IMR-90 (cell line): ENCODE data around the gene SMIM29. TPM values are rescaled to one million over a fixed set of nuclear protein-coding genes. Genes with fewer than 3 reads are reported as not detected.

ENCODE experiments used
- ATAC-seq: fragments of 200-7000 bp; cut with Tn5 transposase; 2 replicates; pipeline ENCODE4 v1.9.1; 2020; ENCODE audit warnings: low read depth, mild to moderate bottlenecking, moderate library complexity
- BruUV-seq: library from RNA; stranded (reverse); fragments of 400-500 nt; replicated peaks from 2 replicates; lab custom pipeline; 2021; lab: Mats Ljungman, UMichigan
- CTCF ChIA-PET: fragments of 300-600 bp; formaldehyde crosslinking; extraction: SDS; loops from one replicate; lab custom pipeline; 2021; ENCODE audit warnings: antibody characterized with exemption; lab: Yijun Ruan, JAX
- POLR2A ChIA-PET: fragments of 300-600 bp; sonication (Branson Sonifier 250); formaldehyde crosslinking; loops from one replicate; lab custom pipeline; 2022; ENCODE audit warnings: antibody characterized with exemption; ENCODE audit not compliant: unreplicated experiment; lab: Charles Lee
- DNase-seq: peaks from one replicate; pipeline ENCODE4 v3.0.0; 2013
- H2AFZ ChIP-seq: replicated peaks from 2 replicates; pipeline ENCODE3; 2013; ENCODE audit warnings: low read length, mild to moderate bottlenecking; ENCODE audit not compliant: poor library complexity
- H2AK5ac ChIP-seq: 2 replicates; pipeline ENCODE4 v1.6.1; 2013; ENCODE audit warnings: low read depth, low read length, inconsistent platforms
- H2AK9ac ChIP-seq: replicated peaks from 2 replicates; pipeline ENCODE3; 2013; ENCODE audit warnings: mild to moderate bottlenecking, low read depth, low read length, moderate library complexity; ENCODE audit not compliant: poor library complexity
- H2BK120ac ChIP-seq: 2 replicates; pipeline ENCODE4 v1.6.1; 2013; ENCODE audit warnings: low read depth, low read length, inconsistent platforms
- H2BK15ac ChIP-seq: 3 replicates; pipeline ENCODE4 v1.6.1; 2013; ENCODE audit warnings: low read depth, low read length, inconsistent platforms
- H2BK20ac ChIP-seq: 2 replicates; pipeline ENCODE4 v1.6.1; 2013; ENCODE audit warnings: low read depth, mild to moderate bottlenecking, inconsistent platforms, low read length, moderate library complexity
- H2BK5ac ChIP-seq: 2 replicates; pipeline ENCODE4 v1.6.1; 2013; ENCODE audit warnings: mild to moderate bottlenecking, low read depth, low read length, inconsistent platforms; ENCODE audit not compliant: poor library complexity, severe bottlenecking
- H3K14ac ChIP-seq: replicated peaks from 2 replicates; pipeline ENCODE4 v1.6.1; 2013; ENCODE audit warnings: low read depth, low read length, inconsistent platforms
- H3K18ac ChIP-seq: 2 replicates; pipeline ENCODE4 v1.6.1; 2013; ENCODE audit warnings: low read depth, low read length, control low read depth
- H3K23ac ChIP-seq: 2 replicates; pipeline ENCODE4 v1.6.1; 2013; ENCODE audit warnings: low read depth, low read length, inconsistent platforms
- H3K27ac ChIP-seq: 2 replicates; pipeline ENCODE4 v1.5.1; 2013; ENCODE audit warnings: mild to moderate bottlenecking, control low read depth, low read length; ENCODE audit not compliant: insufficient read depth
- H3K27me3 ChIP-seq: 2 replicates; pipeline ENCODE4 v1.6.1; 2013; ENCODE audit warnings: low read length; ENCODE audit not compliant: control insufficient read depth, insufficient read depth
- H3K36me3 ChIP-seq: 2 replicates; pipeline ENCODE4 v1.6.1; 2013; ENCODE audit warnings: low read length, mixed read lengths; ENCODE audit not compliant: control insufficient read depth, insufficient read depth
- H3K4ac ChIP-seq: 2 replicates; pipeline ENCODE4 v1.6.1; 2013; ENCODE audit warnings: low read depth, low read length, inconsistent platforms
- H3K4me1 ChIP-seq: 2 replicates; pipeline ENCODE4 v1.6.1; 2013; ENCODE audit warnings: low read length, mixed read lengths; ENCODE audit not compliant: control insufficient read depth, insufficient read depth
- H3K4me2 ChIP-seq: 2 replicates; pipeline ENCODE4 v1.6.1; 2013; ENCODE audit warnings: low read depth, mild to moderate bottlenecking, control low read depth, low read length, moderate library complexity
- H3K4me3 ChIP-seq: 2 replicates; pipeline ENCODE4 v1.5.1; 2013; ENCODE audit warnings: low read depth, mild to moderate bottlenecking, control low read depth, low read length, moderate library complexity; ENCODE audit not compliant: insufficient read depth
- H3K56ac ChIP-seq: 2 replicates; pipeline ENCODE4 v1.6.1; 2013; ENCODE audit warnings: low read length, inconsistent platforms; ENCODE audit not compliant: insufficient read depth; ENCODE audit errors: extremely low read depth
- H3K79me1 ChIP-seq, 2 experiments: 2 replicates each; pipeline ENCODE4 v1.6.1; 2013; ENCODE audit warnings: low read length in 2 of 2, inconsistent platforms in 1 of 2, low read depth in 1 of 2
- H3K9ac ChIP-seq: 2 replicates; pipeline ENCODE4 v1.6.1; 2013; ENCODE audit warnings: low read depth, low read length, control low read depth
- H3K9me1 ChIP-seq: 2 replicates; pipeline ENCODE4 v1.6.1; 2013; ENCODE audit warnings: low read length, inconsistent platforms; ENCODE audit not compliant: insufficient read depth
- H3K9me3 ChIP-seq: 2 replicates; pipeline ENCODE4 v1.6.1; 2013; ENCODE audit warnings: low read length; ENCODE audit not compliant: control insufficient read depth, insufficient read depth
- H4K20me1 ChIP-seq: 2 replicates; pipeline ENCODE4 v1.6.1; 2013; ENCODE audit warnings: low read length, inconsistent platforms; ENCODE audit not compliant: insufficient read depth
- H4K5ac ChIP-seq: 2 replicates; pipeline ENCODE4 v1.6.1; 2013; ENCODE audit warnings: mild to moderate bottlenecking, low read depth, low read length, control low read depth
- H4K8ac ChIP-seq, 2 experiments: 2 replicates each; pipeline ENCODE4 v1.6.1; 2013; ENCODE audit warnings: low read depth in 2 of 2, low read length in 2 of 2, control low read depth in 1 of 2, inconsistent platforms in 1 of 2
- H4K91ac ChIP-seq: 2 replicates; pipeline ENCODE4 v1.6.1; 2013; ENCODE audit warnings: low read depth, low read length, inconsistent platforms; ENCODE audit not compliant: insufficient read depth
- BHLHE40 ChIP-seq: fragments of 150-350 bp; IDR thresholded peaks from 2 replicates; pipeline ENCODE4 v1.6.1; 2016; ENCODE audit warnings: mild to moderate bottlenecking, low read depth, low read length
- CEBPB ChIP-seq: IDR thresholded peaks from 2 replicates; pipeline ENCODE4 v1.6.1; 2012; ENCODE audit warnings: low read depth, low read length, improper control_type of control experiment
- CTCF ChIP-seq: conservative IDR thresholded peaks from 2 replicates; pipeline ENCODE4 v1.5.1; 2012; ENCODE audit warnings: mild to moderate bottlenecking, low read depth, low read length, improper control_type of control experiment
- ELK1 ChIP-seq: fragments of 150-350 bp; IDR thresholded peaks from 2 replicates; pipeline ENCODE4 v1.6.1; 2016; ENCODE audit warnings: low read depth, mild to moderate bottlenecking, low read length, moderate library complexity, borderline replicate concordance
- FOS ChIP-seq: fragments of 150-350 bp; IDR thresholded peaks from 2 replicates; pipeline ENCODE4 v1.6.1; 2016; ENCODE audit warnings: low read depth, low read length
- MAFK ChIP-seq: IDR thresholded peaks from 2 replicates; pipeline ENCODE4 v1.6.1; 2012; ENCODE audit warnings: low read depth, low read length, improper control_type of control experiment
- MAZ ChIP-seq: IDR thresholded peaks from 2 replicates; pipeline ENCODE4 v1.6.1; 2012; ENCODE audit warnings: low read depth, mild to moderate bottlenecking, low read length, improper control_type of control experiment, moderate library complexity, borderline replicate concordance
- MXI1 ChIP-seq: IDR thresholded peaks from 2 replicates; pipeline ENCODE4 v1.6.1; 2012; ENCODE audit warnings: low read depth, mild to moderate bottlenecking, low read length, moderate library complexity, borderline replicate concordance
- NFE2L2 ChIP-seq: fragments of 150-350 bp; IDR thresholded peaks from 2 replicates; pipeline ENCODE4 v1.6.1; 2016; ENCODE audit warnings: low read depth, mild to moderate bottlenecking, low read length
- POLR2A ChIP-seq: IDR thresholded peaks from 2 replicates; pipeline ENCODE4 v1.6.1; 2012; ENCODE audit warnings: mild to moderate bottlenecking, low read depth, low read length
- RAD21 ChIP-seq: IDR thresholded peaks from 2 replicates; pipeline ENCODE4 v1.6.1; 2012; ENCODE audit warnings: low read length, improper control_type of control experiment
- RCOR1 ChIP-seq: IDR thresholded peaks from 2 replicates; pipeline ENCODE4 v1.6.1; 2012; ENCODE audit warnings: mild to moderate bottlenecking, low read length, improper control_type of control experiment; ENCODE audit not compliant: insufficient replicate concordance
- RFX5 ChIP-seq: IDR thresholded peaks from 2 replicates; pipeline ENCODE4 v1.8.0; 2012; ENCODE audit warnings: low read depth, mild to moderate bottlenecking, low read length, moderate library complexity
- SMC3 ChIP-seq: fragments of 150-350 bp; IDR thresholded peaks from 2 replicates; pipeline ENCODE4 v1.6.1; 2016; ENCODE audit warnings: low read depth, mild to moderate bottlenecking, antibody characterized with exemption, low read length, moderate library complexity
- USF2 ChIP-seq: fragments of 150-350 bp; IDR thresholded peaks from 2 replicates; pipeline ENCODE4 v1.6.1; 2017; ENCODE audit warnings: mild to moderate bottlenecking, antibody characterized with exemption, low read length, low read depth
- WGBS, 2 experiments: methylation state at CpG; one replicate each; pipeline versions ENCODE4 v1.1.5 to v1.1.7; 2013; ENCODE audit warnings: missing lambda C conversion rate in 2 of 2; ENCODE audit not compliant: insufficient read length in 1 of 2; ENCODE audit errors: extremely low coverage in 2 of 2; 5-methylcytosine and 5-hydroxymethylcytosine counted together
- dilution Hi-C: fragments of 300-500 bp; cut with HindIII; formaldehyde crosslinking; loops from one replicate; pipeline ENCODE4 v1.14.3; 2018; ENCODE audit warnings: low sequenced_read_pairs; ENCODE audit not compliant: unreplicated experiment
- in situ Hi-C: fragments of 300-500 bp; cut with MboI; formaldehyde crosslinking; loops from 3 replicates; pipeline ENCODE4 v1.14.3; 2019; ENCODE audit warnings: low sequenced_read_pairs, inconsistent platforms, mixed read lengths
- intact Hi-C: fragments of 100-400 bp; cut with micrococcal nuclease; formaldehyde crosslinking; loops from 2 replicates; pipeline ENCODE4 v1.10.0; 2022
- polyA plus RNA-seq, 3 experiments: library from polyadenylated mRNA; depleted of rRNA; stranded (reverse); fragments of >200 nt; gene quantifications; 2 replicates each; pipeline ENCODE4 v1.2.3, GENCODE V29; 2012; ENCODE audit warnings: low replicate concordance in 1 of 3
- total RNA-seq: library from RNA; depleted of rRNA; stranded (reverse); fragments of >200 nt; gene quantifications from 2 replicates; pipeline ENCODE4 v1.2.3, GENCODE V29; 2012

The SMIM29 gene
- total and polyA plus RNA-seq, 2 of the 4 experiments (the other 2 are of a cell fraction) = 8.4 to 28.9 TPM

- H3K4me1 ChIP-seq = peaks cover 2% of the 10 kb centered on the region; the same call in 1 of the 2 replicates
- no peak overlapping the region for H2AFZ ChIP-seq
- H4K5ac ChIP-seq = no peak overlapping the region
- no peak overlapping the region for H3K4ac ChIP-seq
- WGBS, 2 experiments = no CpG with 5 or more reads among the region's 2 CpGs
- no peak overlapping the region for H2AK5ac ChIP-seq
- no peak overlapping the region for H3K4me2 ChIP-seq
- no peak overlapping the region for H2BK15ac ChIP-seq
- H3K56ac ChIP-seq = no peak overlapping the region
- no peak for DNase-seq
- H4K20me1 ChIP-seq = no peaks in the 10 kb centered on the region
- no peak overlapping the region for H2BK20ac ChIP-seq
- no peaks in the 10 kb centered on the region for H3K9me3 ChIP-seq
- no TSS peak for BruUV-seq
- no peak overlapping the region for H3K4me3 ChIP-seq
- H3K27me3 ChIP-seq = no peaks in the 10 kb centered on the region
- H2AK9ac ChIP-seq = no peak overlapping the region
- no peak overlapping the region for H3K9ac ChIP-seq
- 0 out of 2 replicates have a peak overlapping the region, but pooled peaks have one; percentile 41 for H3K14ac ChIP-seq
- TF ChIP-seq CTCF = no peak
- no peak for TF ChIP-seq SMC3
- no peak for TF ChIP-seq BHLHE40
- no peak for TF ChIP-seq NFE2L2
- no peak for TF ChIP-seq USF2
- TF ChIP-seq FOS = no peak
- TF ChIP-seq RAD21 = no peak
- TF ChIP-seq MAZ = no peak
- TF ChIP-seq MXI1 = no peak
- no peak for TF ChIP-seq CEBPB
- no peak for TF ChIP-seq RFX5
- TF ChIP-seq POLR2A = no peak
- TF ChIP-seq ELK1 = no peak
- TF ChIP-seq MAFK = no peak
- no peak for TF ChIP-seq RCOR1
- no peak overlapping the region for H3K18ac ChIP-seq
- H3K36me3 ChIP-seq = no peaks in the 10 kb centered on the region
- H4K91ac ChIP-seq = no peak overlapping the region
- no peak overlapping the region for H3K27ac ChIP-seq
- in situ Hi-C loops (no loop called here), intact Hi-C loops (no loop called here), dilution Hi-C loops (no loop called here)
- no peaks in the 10 kb centered on the region for H3K79me1 ChIP-seq
- H4K8ac ChIP-seq = no peak overlapping the region
- ATAC-seq = no peak
- no peak overlapping the region for H2BK120ac ChIP-seq
- H3K9me1 ChIP-seq = 0 out of 2 replicates have a peak, but pooled peaks cover 3% of the 10 kb centered on the region
- CTCF ChIA-PET = interaction anchor here (2.1 kb wide), 1 partner anchor 10 kb away, joined by 5 read pairs; no protein-coding TSS in a partner anchor
- POLR2A ChIA-PET = no interaction called here
- H3K23ac ChIP-seq = no peak overlapping the region
- no peak overlapping the region for H2BK5ac ChIP-seq
Observed at GRCh38 chr6:34205916-34206315, 42.9 kb downstream of the SMIM29 start.
